GM19455 (cell line): Measurements from ENCODE around the gene TEC.
"Not testable (repeated sequence)": the region's sequence is repeated elsewhere in the genome, so short reads cannot be mapped to it uniquely, and the experiment has no call there.

Source experiments
- ATAC-seq: cut with Tn5 transposase; IDR thresholded peaks from one replicate; pipeline ENCODE4 v1.9.1; 2021; ENCODE audit not compliant: unreplicated experiment

TEC gene

DNA sequence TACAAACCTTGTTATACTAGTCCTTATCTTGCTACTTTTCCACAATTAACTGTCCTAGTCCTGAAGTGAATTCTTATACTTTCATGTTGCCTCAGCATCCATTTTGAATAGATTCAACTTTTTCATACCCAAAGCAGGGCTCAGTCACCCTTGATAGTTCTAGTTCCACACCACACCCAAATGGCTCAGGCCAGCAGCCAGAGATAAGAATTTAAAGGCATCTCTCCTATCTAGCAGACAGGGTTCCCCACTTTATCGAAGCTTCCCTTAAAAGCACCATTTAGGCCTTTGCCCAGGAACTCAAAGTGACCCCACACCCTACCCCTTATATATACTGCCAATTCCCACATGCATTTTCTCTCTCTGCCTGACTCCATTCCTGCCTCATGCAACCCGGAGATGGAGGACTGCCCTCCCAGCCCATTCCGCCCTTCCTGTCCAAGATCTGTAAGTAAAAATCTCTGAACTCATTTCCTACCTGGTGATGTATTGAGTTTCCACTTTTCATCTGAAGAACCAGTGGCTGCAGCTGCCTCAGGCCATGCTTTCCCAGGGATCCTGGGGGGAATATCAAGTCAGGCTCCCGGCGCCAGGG is 71.9 kb downstream of the TEC start:
- no peak for ATAC-seq

GRCh38 chr4:48196758-48197504 is 72.7 kb downstream of the TEC start:
- peak; percentile 59 for ATAC-seq

DNA sequence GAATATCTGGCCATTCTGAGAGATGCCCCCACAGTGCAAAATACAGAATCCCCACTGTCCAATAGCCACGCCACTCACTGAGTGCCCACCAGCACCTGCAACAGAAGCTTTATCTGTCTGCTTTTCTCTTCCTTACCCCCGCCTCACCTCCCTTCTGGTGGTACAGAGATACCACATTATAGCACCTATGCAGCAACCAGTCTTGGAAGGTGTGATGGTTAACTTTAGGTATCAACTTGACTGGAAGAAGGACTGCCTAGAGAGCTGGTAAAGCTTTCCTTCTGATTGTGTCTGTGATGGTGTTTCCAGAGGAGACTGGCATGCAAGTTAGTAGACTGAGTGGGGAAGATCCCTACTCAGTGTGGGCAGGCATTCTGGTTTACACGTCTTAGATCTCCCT is 73.8 kb downstream of the TEC start:
- ATAC-seq = no peak

DNA sequence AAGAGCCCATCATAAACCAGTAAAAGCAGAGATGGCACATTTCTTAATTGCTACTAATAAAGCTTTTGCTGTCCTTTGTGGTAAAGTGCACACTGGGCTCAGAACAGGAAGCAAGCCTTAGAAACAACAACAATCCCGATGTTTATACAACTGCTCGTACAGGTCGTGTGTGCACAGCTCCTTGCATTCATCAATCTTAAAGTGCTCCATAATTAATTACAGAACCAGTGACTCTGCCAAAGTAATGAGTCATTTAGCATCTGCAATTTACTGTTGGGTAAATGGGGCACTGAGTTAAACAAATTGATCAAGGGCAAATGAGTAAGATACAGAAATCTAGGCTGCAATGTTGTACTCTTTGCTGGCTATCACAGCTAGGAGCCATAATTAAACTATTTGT is 74.3 kb downstream of the TEC start:
- ATAC-seq = no peak

DNA sequence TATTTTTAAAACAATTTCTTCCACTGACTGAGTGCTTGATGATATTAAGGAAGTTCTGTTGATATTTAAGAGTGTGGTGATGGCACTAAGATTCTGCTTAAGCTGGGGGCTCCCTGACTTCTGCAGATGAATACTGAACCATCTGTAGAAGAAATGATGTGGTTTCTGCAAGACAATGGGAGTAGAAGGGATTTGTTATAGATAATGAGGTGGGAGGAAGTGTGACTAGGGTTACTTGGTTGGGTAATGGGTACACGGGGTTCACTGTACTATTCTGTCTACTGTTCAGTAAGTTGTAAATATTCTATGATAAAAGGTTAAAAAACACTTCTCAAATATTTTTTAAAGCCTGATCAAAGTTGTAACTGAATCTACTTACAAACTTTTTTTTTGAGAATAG is 74.7 kb downstream of the TEC start:
- ATAC-seq = no peak

DNA sequence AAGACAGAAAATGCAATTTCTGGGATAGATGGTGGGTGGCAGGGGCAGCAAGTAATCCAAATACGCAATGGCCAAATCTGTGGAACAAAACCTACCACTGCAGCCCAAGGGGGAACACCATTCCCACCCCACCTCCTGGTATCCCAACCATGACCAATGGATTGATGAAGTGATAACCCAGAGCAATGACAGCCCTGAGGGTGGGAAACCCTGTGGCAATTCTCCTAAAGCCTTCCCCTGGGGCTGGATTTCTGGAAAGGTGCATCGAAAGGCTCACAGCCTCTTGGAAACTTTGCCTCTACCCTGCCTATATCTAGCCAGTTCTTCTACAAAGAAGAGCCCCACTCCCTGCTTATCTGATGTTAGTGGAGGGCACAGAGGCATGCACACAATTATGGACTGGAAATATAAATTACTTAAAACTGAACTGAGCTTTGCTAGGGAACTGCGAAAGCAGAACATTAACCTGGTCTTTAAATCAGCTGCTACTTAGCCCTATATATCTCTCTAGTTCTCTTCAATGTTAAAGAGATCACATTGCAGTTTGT is 75.6 kb downstream of the TEC start:
- ATAC-seq = no peak

- no peak for ATAC-seq
Measured at GRCh38 chr4:48193096-48193836, 76.4 kb downstream of the TEC start.

DNA sequence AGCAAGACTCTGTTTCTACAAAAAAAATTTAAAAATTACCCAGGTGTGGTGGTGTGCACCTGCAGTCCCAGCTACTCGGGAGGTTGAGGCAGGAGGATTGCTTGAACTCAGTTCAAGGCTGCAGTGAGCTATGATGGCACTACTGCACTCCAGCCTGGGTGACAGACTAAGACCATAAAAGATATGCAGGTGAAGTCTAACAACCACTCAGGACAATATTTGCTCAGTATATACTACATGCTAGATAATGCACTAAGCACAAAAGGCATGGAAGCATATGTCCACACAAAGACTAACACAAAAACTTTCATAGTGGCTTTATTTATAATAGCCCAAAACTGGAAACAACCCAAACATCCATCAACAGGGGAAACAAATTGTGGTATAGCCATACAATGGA is 77.9 kb downstream of the TEC start:
- ATAC-seq = no peak

DNA sequence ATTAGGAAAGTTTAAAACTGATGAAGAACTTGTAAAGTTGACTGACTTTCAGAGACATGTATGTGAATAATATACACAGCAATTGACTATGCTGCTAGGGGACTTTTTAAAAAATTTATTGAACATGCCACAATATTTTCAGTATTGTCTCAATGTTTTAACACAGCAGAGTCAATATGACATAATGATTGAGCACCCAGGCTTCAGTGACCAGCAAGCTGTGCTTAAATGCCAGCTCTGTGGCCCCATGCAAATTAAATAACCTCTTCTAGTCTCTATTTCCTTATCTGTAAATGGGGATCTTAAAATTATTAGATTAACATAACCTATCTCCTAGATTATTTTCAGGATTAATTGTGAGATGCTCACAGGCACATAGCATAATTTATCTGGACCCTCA is 78.8 kb downstream of the TEC start:
- no peak for ATAC-seq

GRCh38 chr4:48189731-48190130 is 79.9 kb downstream of the TEC start:
- no peak for ATAC-seq

- ATAC-seq = no peak
Measured at GRCh38 chr4:48188390-48188789, 81.2 kb downstream of the TEC start.

- no peak for ATAC-seq
Measured at GRCh38 chr4:48187813-48188212, 81.8 kb downstream of the TEC start.

DNA sequence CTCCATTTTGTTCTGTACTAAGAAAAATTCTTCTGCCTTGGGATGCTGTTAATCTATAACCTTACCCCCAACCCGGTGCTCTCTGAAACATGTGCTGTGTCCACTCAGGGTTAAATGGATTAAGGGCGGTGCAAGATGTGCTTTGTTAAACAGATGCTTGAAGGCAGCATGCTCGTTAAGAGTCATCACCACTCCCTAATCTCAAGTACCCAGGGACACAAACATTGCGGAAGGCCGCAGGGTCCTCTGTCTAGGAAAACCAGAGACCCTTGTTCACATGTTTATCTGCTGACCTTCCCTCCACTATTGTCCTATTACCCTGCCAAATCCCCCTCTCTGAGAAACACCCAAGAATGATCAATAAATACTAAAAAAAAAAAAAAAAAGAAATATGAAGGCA is 82.6 kb downstream of the TEC start:
- ATAC-seq = not testable (repeated sequence)

DNA sequence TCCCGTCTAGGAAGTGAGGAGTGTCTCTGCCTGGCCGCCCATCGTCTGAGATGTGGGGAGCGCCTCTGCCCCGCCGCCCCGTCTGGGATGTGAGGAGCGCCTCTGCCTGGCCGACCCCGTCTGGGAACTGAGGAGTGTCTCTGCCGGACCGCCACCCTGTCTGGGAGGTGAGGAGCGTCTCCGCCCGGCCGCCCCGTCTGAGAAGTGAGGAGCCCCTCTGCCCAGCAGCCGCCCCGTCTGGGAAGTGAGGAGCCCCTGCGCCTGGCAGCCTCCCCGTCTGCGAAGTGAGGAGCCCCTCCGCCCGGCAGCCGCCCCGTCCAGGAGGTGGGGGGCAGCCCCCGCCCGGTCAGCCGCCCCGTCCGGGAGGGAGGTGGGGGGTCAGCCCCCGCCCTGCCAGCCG is 83.2 kb downstream of the TEC start:
- not testable (repeated sequence) for ATAC-seq

- ATAC-seq = no peak
Measured at GRCh38 chr4:48184882-48185281, 84.8 kb downstream of the TEC start.

DNA sequence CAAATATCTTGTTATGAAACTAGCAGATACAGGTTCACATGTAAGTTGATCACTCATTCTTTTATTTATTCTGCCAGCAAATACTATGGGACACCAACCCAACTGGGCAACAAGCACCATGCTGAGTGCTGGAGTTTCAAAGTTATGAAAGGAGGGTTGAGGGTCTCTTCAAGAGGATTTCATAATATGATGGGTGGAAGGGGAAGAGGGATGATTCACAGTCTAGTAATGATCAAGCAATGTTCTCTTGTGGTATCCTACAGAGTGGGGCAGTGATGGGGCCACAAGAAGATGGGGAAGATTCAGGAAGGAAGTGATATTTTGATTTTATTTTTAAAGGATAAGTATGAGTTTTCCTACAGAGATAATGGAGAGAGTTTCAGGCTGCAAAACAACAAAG is 89.4 kb downstream of the TEC start:
- no peak for ATAC-seq

DNA sequence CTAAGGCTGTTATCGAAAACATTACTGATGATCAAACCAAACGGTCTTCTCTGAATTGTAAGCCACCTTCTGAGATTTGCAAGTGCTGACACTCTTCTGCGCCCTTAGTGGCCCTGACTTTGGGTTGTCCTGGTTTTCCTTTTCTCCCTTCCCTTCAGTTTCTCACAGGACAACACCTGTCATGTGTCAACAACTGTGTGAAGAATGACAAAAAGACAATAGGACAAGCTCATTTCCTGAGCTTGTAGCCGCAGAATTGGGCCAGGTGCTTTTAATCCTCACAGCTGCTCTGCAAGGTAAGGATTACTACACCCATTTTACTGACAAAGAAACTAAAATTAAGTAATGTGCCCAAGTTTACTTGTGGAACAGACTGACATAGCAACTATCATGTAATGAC is 90.7 kb downstream of the TEC start:
- no peak for ATAC-seq

- ATAC-seq = no peak
Measured at GRCh38 chr4:48175806-48176205, 93.8 kb downstream of the TEC start.

GRCh38 chr4:48175328-48175727 is 94.3 kb downstream of the TEC start:
- ATAC-seq = no peak

GRCh38 chr4:48173056-48173991 is 96.3 kb downstream of the TEC start:
- ATAC-seq = peak; percentile 59

- ATAC-seq = no peak
Measured at GRCh38 chr4:48172651-48173050, 97.0 kb downstream of the TEC start.
